ENCODE data around the gene QSOX2.
"Not testable (repeated sequence)": the region's sequence is repeated elsewhere in the genome, so short reads cannot be mapped to it uniquely, and the experiment has no call there.

QSOX2 gene

DNA sequence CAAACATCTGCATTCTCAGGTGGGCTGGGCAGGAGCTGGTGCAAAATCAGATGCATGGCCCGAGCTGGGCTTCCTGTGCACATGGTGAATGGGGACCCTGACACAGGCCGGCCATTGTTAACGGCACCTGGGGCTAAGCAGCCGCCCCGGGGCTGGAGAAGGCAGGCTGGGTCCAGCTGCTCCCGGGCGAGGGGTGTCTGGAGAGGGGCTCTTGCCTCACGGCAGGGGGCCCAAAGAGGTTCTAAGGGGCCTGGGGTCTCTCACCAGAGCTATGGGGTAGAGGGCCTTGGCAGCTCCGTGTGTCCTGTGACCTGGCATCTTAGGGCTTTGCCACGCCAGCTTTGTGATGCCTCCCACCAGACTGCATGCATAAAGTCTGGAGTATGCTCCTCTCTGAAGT, 5.1 kb upstream of the QSOX2 start:
- DNase-seq: no peak

DNA sequence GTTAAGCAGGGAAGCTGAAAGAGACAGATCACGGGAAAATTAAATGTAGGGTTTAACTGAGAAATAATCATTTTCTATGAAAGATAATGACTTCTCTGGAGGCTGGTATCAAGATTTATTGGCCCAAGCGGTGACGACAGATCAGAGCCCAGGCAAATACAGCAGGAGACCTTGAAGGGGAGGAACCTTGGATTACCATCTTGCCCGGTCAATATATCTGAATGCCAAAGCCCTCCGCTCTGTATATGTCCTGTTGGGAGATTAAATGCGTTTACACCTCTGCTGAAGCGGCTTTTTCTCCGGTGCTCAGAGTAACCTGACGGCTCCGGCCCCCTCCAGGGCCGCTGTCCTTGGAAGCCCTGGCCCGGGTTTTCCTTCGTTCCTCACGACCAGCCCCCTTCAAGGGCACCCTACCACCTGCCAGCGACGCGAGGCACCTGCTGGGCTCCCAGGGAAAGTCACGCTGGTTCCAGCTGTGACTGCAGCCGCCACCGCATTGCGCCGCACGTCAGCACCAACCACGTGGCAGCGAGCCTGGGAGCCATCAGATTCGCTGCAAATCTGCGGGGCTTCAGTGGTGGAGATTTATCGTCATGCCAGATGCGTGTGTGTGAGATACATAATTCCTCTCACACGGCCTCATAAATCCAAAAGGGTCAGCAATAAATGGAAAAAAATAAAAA, 4.4 kb upstream of the QSOX2 start:
- no peak for DNase-seq

DNA sequence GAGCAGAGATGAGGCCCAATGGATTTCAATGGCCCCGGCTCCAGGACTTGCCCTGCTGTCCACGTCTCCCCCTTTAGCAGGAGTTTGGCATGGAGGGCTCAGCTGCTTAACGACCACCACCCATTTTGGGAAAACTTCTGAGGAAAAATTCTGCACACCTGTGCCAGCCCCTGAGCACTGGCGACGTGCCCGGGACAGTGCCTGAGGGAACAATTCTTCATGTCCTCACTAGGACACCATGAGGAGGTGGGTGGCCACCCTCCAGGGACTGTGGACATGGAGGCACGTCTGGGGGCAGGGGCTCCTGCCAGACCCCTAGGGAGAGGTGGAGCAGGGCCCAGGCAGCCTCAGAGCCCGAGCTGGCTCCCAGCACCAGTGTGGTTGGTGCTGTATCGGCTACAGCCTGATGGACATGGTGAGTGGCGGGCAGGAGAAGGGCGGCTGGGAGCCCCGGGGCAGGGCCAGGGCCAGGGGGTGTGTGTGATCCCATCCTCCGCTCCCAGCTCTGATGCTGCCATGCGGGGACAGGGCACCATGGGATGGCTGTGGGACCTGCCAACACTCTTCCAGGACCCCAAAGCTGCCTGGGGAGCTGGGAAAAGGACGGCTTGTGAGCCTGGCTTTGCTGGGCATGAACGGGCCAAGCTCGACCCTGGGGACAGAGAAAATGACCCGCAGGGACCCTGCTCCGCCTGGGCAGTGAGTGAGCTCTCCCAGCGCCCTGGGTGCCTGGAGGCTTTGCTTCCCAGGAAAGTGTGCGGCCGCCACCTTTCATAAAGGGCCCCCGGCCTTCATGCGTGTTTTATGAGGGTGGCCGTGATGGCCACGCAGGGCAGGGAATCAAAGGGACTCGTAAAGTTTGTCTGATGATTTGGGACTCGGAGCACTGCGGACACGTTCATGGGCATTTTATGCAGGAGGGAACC, 3.6 kb upstream of the QSOX2 start:
- DNase-seq: no peak

DNA sequence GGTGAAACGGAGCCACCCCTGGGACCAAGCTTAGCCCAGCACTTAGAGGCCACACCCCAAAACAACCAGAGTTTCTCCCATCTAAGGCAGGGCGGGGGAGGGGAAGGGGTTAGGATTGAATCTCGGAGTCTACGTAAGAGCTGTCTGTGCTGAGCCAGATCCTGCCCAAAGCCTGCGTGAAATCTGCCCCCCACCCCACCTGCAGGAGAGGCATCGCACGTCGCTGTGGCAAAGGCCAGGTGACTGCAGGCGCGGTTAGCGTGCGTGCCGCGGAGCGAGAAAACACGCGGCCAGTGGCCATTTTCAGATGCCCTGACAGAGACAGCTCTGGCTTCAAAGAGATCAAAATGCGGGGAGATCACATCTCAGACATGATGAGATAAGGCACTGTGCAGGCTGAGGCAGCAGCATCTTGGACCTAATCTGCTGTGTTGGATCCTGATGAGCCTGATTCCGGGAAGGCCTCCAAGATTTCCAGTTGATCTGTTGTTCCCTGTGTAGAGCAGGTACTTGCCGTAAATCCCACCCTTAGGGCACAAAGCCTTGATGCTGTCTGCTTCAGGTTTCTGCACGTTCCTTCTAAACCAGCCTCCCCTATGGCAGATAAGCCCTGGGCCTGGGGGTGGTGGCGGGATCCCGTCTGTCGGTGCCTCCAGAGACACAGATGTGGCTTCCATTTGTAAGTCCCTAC, 2.5 kb upstream of the QSOX2 start:
- no peak for DNase-seq

DNA sequence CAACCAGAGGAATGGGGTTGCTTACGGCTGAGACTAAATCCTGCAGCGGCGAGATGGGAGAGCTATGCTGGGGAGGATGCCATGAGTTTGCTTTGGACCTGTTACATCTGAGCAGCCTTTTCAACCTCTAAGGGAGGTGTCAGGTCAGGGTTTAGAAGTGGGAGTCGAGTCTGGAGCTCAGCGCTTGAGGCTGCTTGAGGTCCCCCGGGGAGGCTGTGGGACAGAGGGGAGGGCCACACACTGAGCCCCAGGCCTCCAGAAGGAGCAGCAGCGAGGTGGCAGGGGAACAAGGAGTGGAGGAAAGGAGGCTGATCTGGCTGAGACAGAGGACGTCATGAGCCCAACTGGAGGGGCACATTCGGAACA, 1.9 kb upstream of the QSOX2 start:
- no peak for DNase-seq

DNA sequence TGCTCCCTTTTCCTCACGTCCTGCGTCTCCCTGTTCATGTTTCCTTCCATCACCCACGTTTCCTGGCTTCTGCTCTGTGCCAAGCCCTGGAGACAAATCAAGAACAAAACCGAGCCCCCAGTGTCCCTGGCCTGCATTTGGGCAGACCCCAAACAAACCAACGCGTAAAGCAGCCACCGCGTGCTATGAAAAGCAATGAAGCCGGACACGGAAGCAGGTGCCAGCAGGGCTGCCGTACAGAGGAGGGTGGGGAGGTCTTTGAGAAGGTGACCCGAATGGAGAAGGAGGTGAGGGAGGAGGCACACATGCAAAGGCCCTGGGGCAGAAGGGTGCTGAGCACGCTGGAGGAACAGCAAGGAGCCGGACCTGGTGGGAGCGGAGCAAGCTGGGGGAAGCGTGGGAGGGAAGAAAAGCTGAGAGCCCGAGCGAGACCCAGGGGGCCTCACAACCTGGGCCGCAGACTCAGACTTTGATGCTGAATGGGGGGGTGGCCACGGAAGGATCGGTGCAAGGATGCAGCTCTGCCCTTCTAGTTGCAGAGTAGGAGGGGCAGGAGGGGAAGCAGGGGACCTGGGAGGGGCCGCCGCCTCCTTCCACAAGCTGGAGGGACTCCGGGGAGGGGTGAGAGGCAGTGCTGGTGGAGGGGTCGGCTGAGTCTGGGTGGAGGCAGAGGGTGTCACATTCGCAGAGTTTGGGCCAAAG, 1.4 kb upstream of the QSOX2 start:
- DNase-seq: no peak

DNA sequence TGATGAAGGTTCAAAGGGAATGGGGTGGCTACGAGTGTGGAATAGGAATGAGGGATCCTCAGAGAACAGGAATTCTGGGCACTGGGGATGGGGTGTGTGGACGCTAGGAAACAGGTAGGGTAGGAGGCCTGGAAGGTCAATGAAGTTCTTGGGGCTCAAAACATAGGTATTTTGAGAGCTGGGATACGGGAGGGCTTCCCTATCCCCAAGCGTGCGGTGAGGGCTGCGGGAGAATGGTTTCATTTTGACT, 718 bp downstream of the QSOX2 start:
- DNase-seq: no peak

DNA sequence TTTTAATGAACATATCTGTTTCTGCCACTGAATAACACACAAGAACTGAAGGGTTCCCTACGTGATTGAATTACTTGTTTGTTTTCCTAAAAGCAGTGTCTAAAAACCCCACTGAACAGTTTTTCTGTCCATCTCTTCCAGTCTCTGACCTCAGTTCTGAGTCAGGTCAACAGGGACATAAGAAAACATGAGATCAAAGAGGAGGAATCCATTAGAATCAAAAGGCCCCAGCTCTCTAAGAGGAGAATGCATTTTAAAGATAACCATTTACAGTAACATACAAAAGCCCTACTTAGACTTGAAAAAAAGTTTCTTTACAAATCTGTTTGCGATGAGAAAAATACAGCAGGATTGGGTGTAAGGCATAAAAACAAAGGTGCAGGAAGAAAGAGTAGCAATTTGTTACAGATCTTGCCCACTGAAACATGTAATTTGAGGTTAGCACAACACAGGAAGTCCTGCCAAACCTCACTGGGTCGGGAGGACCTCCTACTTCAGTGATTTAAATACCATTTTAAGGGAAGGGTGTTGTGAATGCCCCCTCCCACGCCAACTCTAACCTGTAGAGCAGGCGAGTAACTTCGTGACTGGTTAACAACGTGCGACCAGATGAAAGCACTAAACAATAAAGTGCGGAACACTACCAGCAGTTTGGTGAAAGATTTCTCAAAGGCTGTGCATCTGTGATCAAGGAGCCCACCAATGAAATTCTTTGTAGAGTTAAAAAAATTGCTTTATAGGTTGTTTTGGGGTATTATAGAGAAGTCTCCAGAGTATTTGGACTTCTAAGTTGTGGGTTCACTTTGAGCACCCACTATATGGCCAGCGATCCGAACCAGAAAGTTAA, 1.3 kb downstream of the QSOX2 start:
- no peak for DNase-seq

DNA sequence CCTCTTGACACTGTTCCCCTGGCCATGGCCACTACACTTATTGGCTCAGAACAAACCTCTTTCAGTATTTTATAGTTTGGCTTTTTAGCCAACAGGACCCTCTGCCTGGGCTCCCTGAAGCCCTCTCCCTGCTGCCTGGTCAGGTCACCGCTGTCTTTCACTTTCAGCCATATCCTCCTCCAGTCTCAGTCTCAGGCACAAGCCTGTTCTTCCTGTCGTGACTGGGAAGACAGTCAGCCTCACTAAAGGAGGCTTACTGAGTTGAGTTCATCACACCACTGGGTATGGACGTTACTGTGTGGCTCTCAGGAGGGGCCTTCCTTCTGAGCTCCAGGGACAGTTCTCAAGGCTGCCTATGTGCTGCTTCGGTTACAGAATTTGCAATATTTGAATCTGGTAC, 2.0 kb downstream of the QSOX2 start:
- no peak for DNase-seq

DNA sequence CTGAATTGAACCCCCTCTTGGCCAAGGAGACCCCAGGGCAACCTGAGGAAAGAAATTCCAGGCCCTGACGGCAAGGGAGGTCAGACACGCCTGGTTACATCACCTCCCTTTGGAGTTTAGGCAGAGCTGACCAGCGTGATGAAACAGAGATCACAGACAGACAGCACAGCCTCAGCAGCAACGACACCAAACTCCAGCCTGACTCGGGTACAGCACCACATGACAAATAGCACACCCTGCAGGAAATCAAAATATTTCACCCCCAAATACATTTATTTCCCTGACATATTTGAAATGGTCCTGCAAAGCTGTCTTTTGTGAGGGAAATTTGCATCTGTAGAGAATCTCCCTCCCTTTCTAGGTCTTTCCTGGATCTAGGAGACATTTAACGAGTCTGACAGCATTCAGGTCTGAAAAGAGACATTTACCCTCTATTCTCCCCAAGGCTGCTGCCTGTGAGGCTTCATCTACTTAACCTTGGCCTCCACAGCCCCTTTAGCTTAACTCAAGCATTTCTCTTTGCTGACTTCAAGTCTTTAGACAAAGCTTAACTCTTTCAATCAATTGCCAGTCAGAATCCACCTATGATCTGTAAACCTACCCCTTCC, 2.6 kb downstream of the QSOX2 start:
- DNase-seq: no peak

DNA sequence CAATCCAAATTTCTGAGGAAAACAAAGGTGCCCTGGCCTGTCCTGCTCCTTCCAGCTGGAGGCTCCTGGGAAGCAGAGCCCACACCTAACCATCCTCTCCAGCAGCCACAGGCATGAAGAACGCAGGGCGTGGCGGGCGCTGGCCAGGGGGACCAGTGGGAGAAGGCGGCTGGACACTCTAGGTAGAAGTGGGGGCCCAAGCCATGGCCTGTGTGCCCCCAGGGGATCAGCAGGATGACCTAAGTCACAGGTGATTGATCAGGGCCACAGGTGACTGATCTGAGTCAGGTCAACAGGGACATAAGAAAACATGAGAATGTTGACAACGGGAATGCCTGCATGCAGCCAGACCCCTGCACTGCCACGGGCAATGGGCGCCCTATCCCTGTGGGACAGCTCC, 3.4 kb downstream of the QSOX2 start:
- DNase-seq: no peak

DNA sequence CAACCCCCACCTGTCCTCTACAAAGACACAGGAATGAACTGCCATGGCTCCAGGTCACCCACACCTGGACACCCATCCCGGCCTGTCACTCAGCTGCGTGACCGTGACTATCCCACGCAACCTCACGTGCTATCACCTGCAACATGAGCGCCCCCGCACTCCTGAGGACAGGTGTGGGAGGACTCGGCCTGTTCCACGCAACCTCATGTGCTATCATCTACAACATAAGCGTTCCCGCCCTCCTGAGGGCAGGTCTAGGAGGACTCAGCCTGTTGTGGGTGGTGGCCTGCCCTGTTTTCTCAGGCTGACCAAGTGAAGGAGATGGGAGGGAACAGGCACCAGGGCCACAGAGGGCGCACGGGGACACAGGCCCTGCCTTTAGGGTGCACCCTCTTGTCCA, 4.1 kb downstream of the QSOX2 start:
- DNase-seq: no peak

DNA sequence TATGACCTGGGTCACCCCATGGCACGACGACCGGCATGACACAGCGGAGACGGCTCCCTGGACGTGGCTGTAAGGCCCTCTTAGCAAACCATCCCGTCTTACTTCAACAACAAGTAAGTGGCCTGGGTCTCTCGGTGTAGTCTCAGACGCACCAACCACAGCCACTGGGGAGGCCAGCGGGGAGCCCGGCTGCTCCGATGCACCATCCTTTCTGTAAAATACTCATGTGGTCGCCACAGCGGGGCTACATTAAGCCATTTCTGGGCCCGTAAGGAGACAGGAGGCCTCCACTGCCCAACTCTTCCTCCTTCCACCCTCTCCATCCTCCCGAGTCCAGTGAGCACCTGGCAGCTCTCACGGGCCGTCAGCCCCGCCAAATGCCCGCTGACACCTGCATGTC, 4.7 kb downstream of the QSOX2 start:
- no peak for DNase-seq

DNA sequence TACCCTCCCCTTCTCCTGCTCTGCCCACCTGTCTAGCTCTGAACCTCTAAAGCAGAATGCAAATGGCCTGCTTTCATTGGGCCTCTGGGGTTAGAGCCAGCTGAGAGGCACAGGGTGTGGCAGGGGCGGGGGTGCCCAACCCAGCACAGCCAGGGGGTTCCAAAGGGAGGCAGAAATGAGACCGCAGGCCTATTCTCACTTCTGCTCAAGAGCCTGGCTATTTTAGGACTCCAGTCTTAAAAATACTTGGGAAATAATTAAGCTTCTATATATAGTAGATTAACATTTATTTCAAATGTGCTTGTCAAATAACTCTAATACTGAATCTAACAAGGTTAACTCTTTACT, 5.7 kb downstream of the QSOX2 start:
- no peak for DNase-seq

DNA sequence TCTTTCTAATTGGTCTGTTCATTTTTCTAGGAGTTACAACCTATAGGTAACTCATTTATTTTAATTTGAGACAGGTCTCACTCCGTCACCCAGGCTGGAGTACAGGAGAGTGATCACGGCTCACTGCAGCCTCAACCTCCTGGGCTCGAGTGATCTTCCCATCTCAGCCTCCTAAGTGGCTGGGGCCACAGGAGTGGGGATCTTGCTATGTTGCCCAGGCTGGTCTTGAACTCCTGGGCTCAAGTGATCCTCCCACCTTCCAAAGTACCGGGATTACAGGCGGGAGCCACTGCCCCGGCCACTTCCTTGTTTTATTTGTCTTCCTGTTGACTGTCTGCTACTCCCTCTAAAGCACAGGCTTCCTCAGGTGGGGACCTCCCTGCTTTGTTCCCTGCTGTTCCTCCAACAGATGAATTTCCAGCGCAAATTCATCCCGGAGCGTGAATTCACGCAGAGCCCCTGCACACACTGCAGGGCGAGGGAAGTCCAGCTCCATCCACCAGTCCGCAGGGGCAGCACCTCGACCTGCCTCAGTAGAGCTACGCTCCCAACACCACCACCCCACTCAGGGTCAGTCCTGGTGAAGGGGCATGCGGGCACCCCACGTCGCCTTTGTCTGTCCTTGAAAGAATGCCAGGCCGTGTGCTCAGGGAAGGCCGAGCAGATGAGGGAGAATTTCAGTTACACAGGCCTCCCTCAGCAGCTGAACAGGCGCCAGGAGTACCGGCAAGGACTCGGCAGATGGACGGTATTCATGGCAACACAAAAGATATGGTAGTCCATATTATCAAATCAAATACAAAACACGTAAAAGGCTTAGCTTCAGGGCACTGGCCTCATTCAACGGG, 6.3 kb downstream of the QSOX2 start:
- no peak for DNase-seq

DNA sequence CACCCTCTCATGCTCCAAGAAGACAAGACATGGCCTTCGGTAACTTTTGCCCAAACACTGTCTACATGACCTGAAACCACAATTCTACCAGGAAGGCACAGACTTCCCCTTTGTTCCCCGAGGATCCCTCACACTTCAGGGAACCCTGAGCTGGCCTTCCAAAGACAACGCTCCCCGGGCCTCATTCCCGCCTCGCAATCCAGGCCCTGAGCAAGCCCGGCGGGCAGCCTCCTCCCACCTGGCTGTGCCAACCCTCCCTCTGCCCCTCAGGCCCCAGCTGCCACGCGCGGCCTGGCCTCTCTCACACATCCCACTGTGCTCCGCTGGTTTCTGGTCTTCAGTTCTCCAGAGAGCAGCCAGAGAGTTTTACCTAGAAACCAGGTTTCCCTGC, 7.3 kb downstream of the QSOX2 start:
- no peak for DNase-seq

DNA sequence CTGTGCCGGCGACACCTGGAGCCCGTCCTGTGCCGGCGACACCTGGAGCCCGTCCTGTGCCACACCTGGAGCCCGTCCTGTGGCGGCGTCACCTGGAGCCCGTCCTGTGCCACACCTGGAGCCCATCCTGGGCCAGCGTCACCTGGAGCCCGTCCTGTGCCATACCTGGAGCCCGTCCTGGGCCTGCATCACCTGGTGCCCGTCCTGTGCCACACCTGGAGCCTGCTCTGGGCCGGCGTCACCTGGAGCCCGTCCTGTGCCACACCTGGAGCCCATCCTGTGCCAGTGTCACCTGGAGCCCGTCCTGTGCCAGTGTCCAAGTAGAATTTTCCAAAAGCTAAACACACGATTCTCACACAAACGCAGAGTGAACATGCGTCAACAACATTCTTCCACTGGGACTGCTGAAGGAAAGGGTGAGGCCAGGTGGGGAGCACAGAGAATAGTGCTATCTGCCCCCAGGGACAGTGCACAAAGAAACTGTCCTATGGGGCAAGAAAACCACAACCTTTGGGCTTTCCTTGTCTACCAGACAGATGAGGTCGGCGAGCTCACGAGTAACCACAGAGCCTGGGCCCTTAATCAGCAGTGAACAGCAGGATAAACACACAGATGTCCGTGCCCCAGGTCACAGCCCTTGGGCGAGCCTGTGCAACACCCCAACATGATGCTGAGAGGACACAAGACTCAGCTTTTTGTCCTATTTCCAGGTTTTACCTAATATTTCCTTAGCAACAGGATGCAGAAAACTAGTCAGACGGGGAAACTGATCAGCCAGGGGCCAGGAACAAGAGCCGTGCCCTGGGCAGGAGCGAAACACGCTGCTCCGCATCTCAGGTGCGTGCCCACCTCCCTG, 7.9 kb downstream of the QSOX2 start:
- no peak for DNase-seq

DNA sequence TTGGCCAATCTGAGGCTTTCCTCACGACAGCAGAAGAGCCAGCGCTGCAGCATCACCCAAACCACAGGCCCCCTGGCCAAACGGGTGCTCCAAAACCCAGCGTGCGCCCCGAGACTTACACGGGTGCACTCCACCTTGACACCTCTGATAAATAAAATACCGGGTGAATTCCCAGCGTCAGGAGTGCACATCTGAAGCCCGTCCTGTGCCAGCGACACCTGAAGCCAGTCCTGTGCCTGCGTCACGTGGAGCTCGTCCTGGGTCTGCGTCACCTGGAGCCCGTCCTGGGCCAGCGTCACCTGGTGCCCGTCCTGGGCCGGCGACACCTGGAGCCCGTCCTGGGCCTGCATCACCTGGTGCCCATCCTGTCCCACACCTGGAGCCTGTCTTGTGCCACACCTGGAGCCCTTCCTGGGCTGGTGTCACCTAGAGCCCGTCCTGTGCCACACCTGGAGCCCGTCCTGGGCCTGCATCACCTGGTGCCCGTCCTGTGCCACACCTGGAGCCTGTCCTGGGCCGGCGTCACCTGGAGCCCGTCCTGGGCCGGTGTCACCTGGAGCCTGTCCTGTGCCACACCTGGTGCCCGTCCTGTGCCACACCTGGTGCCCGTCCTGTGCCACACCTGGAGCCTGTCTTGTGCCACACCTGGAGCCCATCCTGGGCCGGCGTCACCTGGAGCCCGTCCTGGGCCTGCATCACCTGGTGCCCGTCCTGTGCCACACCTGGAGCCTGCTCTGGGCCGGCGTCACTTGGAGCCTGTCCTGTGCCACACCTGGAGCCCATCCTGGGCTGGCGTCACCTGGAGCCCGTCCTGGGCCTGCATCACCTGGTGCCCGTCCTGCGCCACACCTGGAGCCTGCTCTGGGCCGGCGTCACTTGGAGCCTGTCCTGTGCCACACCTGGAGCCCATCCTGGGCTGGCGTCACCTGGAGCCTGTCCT, 8.9 kb downstream of the QSOX2 start:
- DNase-seq: not testable (repeated sequence)
